DOHH2 (cell line): ENCODE measurements around the gene PRKN.

ENCODE experiments used
- EZH2phosphoT487 ChIP-seq: fragments of 200-600 bp; sonication (generic); IDR thresholded peaks from 2 replicates; pipeline ENCODE4 v1.6.1; 2017; ENCODE audit warnings: borderline replicate concordance, mild to moderate bottlenecking, antibody characterized with exemption, low read length, moderate library complexity, mixed read lengths
- TF ChIP-seq, protein P1 (sequence below): fragments of 200-600 bp; sonication (generic); IDR thresholded peaks from one replicate; pipeline ENCODE4 v1.5.1; 2014; ENCODE audit warnings: antibody characterized with exemption, mild to moderate bottlenecking, low read depth, low read length; ENCODE audit not compliant: poor library complexity, severe bottlenecking

DNA sequence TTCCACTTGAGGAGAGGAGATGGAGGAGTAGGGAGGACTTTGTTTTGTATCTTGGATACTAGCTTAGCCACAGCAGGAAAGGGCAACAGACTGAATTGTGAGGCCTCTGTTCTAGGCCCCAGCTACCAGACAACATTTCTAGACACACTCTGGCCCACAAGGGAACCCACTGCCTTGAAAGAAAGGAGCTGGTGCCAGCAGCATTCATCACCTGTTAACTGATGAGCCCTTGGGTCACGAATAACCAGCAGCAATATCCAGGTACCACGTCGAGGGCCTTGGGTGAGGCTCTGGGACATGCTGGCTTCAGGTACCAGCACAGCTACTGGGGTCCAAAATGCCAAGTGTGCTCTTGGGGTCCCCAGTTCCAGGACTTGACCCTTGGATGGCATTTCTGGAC is 165.5 kb downstream of the PRKN start:
- TF ChIP-seq, protein P1, sequence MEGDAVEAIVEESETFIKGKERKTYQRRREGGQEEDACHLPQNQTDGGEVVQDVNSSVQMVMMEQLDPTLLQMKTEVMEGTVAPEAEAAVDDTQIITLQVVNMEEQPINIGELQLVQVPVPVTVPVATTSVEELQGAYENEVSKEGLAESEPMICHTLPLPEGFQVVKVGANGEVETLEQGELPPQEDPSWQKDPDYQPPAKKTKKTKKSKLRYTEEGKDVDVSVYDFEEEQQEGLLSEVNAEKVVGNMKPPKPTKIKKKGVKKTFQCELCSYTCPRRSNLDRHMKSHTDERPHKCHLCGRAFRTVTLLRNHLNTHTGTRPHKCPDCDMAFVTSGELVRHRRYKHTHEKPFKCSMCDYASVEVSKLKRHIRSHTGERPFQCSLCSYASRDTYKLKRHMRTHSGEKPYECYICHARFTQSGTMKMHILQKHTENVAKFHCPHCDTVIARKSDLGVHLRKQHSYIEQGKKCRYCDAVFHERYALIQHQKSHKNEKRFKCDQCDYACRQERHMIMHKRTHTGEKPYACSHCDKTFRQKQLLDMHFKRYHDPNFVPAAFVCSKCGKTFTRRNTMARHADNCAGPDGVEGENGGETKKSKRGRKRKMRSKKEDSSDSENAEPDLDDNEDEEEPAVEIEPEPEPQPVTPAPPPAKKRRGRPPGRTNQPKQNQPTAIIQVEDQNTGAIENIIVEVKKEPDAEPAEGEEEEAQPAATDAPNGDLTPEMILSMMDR: no peak
- no peak for TF ChIP-seq EZH2phosphoT487
